Measurements from ENCODE around the gene IRAK1. TPM values are rescaled to one million over a fixed set of nuclear protein-coding genes. Genes with fewer than 3 reads are reported as not detected.

IRAK1 gene
- total and polyA plus RNA-seq, 9 of the 15 experiments (the other 6 are each of a cell fraction or from before 2014, with no cell fraction given): 11.6 to 261 (median 91.6) TPM

DNA sequence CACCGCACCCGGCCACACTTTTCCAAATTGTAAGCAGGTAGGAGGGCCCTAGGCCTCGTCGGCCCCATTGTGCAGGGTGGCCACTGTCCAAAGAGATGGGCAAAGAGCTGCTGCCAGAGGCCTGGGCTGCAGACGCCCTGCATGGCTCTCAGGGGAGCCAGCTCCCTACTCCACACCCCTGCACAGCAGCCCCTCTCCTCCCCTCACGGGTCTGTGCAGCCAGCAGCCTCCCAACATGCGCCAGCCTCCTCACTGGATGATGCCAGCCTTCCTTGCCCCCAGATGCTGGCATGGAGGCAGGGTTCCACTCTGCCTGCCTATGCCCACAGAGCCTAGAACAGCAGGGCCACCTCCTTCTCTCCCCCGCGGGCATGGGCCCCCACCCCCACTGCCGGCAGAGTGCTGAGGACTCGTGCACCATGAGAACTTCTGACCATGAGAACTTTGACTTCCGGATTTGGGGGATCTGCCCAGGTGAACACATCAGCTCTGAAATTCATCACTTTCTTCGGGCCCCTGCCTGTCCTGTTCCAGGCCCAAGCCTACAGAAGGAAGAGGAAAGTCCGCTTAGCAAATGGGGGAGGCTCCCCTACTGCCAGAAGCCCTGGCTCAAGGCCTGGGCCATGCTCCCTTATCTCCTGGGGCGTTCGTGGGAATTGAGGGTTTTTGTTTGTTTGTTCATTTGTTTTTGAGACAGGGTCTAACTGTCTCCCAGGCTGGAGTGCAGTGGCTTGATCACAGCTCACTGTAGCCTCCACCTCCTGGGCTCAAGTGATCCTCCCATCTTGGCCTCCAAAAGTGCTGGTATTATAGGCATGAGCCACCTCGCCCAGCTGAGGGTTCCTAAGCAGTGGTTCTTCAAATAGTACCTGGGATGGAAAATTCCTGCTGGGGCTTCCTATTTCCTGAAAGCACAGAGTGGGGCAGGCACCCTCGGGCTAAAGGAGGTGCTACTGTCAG is 8.0 kb downstream of the IRAK1 start:
- FAIRE-seq: no peak
- H3K9ac ChIP-seq (ENCODE audit: insufficient read depth in 1 of 2, low read depth in 2 of 2, low read length in 2 of 2): peak overlapping the region in 1 of 2 experiments; percentile 55; a peak in 2 of 4 replicates

More for the DNA sequence above, 8.0 kb downstream of the IRAK1 start:
- no peaks in the 10 kb centered on the region; the same call in 1 of the 2 replicates for H4K20me1 ChIP-seq (replicated peaks; ENCODE audit: control insufficient read depth, insufficient read depth, low read length)
- TF ChIP-seq RBM22 (IDR thresholded peaks at IDR 0.05; ENCODE audit: low read depth, low read length, poor library complexity, severe bottlenecking): peak; percentile 31
- TF ChIP-seq SUPT5H (IDR thresholded peaks at IDR 0.05): 0 out of 2 replicates have a peak, but pooled peaks have one; percentile 5
- no peak for TF ChIP-seq ZC3H11A (IDR thresholded peaks at IDR 0.05; ENCODE audit: low read depth, low read length)
- TF ChIP-seq ZNF431 (CRISPR knock-in tag; IDR thresholded peaks at IDR 0.05): no peak
- peak; percentile 75 for TF ChIP-seq POLR2G (IDR thresholded peaks at IDR 0.05; ENCODE audit: low read depth, low read length)
- TF ChIP-seq FUS (optimal IDR thresholded peaks at IDR 0.05; ENCODE audit: low read depth, low read length): no peak
- TF ChIP-seq RBFOX2 (IDR thresholded peaks at IDR 0.05; ENCODE audit: low read depth, low read length): peak; percentile 83
- TF ChIP-seq POLR2A (conservative IDR thresholded peaks at IDR 0.05): peak; percentile 57; the same call in 1 of the 2 replicates
- 93% methylated on average over 11 of the region's 18 CpGs for WGBS (ENCODE audit: insufficient coverage, low coverage, missing lambda C conversion rate)
- peaks cover 14% of the 10 kb centered on the region for H3K79me2 ChIP-seq (ENCODE audit: control insufficient read depth, insufficient read depth, low read length)
- DNase-seq (ENCODE audit: extremely low read depth in 1 of 4, low spot score in 3 of 4) (no peak), ATAC-seq (no peak)
- H2AFZ ChIP-seq (ENCODE audit: low read depth, low read length): no peak overlapping the region
- no peak overlapping the region for H3K4me2 ChIP-seq (ENCODE audit: insufficient read depth, low read length)
- H3K36me3 ChIP-seq (ENCODE audit: control insufficient read depth, insufficient read depth, low read length): peaks cover 82% of the 10 kb centered on the region; the same call in 2 of the 3 replicates
- H3K27me3 ChIP-seq (ENCODE audit: control insufficient read depth in 2 of 2, insufficient read depth in 2 of 2, low read length in 2 of 2): no peaks in the 10 kb centered on the region
- ChIA-PET CTCF (ENCODE audit: low intra/inter-chr PET ratio) (no interaction called here), POLR2A (interaction anchor here (1.1 to 2.0 kb wide), 3 partner anchors 15 to 45 kb away, joined by 3 to 8 read pairs (median 3); no protein-coding TSS in a partner anchor)
- H3K4me1 ChIP-seq (replicated peaks in 1 of 2; ENCODE audit: control insufficient read depth in 2 of 2, insufficient read depth in 2 of 2, low read length in 2 of 2): peaks cover 0 to 53% of the 10 kb centered on the region in 2 experiments; a peak in 3 of 5 replicates
- H3K9me3 ChIP-seq (replicated peaks; ENCODE audit: control insufficient read depth, insufficient read depth, low read depth, low read length): no peaks in the 10 kb centered on the region
- no peak overlapping the region for H3K4me3 ChIP-seq
- no peaks in the 10 kb centered on the region for H3K9me1 ChIP-seq (ENCODE audit: control insufficient read depth, insufficient read depth, low read length)
- intact Hi-C loops (cut with micrococcal nuclease) (no loop called here), in situ Hi-C loops (cut with MboI) (no loop called here)
- no peak overlapping the region for H3K27ac ChIP-seq (ENCODE audit: extremely low read depth, low read depth, low read length)
- no TSS peak for BruUV-seq (replicated peaks)
